Stimulated activated CD8-positive, alpha-beta memory T cell treated with anti-CD3 and anti-CD28 coated beads, Interleukin-15, amount 100 ng/mL, for 48 hours (primary cell): ENCODE data around the gene KEAP1.
"Not testable (repeated sequence)": the region's sequence is repeated elsewhere in the genome, so short reads cannot be mapped to it uniquely, and the experiment has no call there.

Experiments used
- DNase-seq, 2 donors: peaks; one replicate each; pipeline ENCODE4 v3.0.0-alpha.2; 2020; ENCODE audit warnings: low read depth in 2 of 2

Gene KEAP1

DNA sequence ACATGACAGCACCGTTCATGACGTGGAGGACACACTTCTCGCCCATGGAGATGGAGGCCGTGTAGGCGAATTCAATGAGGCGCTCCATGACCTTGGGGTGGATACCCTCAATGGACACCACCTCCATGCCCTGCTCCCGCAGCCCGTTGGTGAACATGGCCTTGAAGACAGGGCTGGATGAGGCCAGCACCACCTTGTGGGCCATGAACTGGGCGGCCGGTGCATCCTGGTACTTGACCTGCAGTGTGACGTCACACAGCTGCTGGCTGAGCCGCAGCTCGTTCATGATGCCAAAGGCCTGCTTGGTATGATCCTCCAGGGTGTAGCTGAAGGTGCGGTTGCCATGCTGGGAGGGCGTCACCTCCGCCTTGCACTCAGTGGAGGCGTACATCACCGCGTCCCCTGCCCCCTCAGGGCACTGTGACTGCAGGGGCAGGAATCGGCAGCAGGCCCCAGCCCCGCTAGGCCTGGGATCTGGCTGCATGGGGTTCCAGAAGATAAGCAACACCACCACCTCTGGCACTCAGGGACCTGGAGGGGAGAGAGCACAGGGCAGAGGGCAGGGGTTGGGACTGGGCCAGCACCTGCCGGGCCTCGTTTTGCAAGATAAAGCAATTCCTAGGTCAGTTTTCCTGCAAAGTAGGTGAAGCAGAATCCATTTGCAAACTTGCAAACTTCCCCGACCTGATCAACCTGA is 3.5 kb downstream of the KEAP1 start:
- DNase-seq, result no peak

- no peak for DNase-seq
Observed at GRCh38 chr19:10497371-10497770, 5.8 kb downstream of the KEAP1 start.

DNA sequence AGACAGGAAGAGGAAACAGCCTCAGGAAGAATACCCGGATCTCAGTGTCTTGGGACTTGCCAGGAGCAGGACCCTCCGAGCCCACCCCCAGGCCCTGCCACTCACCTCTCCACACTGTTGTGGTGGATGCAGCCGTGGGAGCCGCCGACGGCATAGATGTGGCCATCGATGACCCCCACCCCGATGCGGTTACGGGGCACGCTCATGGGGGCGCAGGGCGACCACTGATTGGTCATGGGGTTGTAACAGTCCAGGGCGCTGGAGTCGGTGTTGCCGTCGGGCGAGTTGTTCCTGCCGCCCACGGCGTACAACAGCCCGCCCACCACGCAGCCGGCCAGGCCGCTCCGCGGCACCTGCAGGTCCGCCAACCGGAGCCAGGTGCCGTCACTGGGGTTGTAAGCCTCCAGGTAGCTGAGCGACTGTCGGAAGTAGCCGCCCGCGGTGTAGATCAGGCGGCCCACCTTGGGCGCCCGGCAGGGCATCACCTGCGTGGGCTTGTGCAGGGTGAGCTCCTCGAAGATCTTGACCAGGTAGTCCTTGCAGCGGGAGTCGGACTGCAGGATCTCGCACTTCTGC is 11.6 kb downstream of the KEAP1 start:
- no peak for DNase-seq

DNA sequence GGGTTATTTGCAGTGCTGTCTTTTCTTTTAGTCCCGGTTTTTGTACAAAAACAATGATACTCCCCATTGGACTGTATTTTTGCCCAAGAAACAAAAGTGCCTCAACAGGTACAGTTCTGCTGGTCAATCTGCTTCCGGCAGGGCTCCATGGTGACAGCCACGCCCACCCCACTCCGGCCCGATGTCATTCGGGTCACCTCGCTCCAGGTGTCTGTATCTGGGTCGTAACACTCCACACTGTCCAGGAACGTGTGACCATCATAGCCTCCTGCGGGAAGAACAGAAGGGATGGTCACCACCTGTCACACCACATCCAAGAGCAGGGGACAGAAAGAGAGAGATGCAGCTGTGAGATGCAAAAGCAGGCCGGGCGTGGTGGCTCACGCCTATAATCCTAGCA is 16.6 kb downstream of the KEAP1 start:
- DNase-seq, result no peak

DNA sequence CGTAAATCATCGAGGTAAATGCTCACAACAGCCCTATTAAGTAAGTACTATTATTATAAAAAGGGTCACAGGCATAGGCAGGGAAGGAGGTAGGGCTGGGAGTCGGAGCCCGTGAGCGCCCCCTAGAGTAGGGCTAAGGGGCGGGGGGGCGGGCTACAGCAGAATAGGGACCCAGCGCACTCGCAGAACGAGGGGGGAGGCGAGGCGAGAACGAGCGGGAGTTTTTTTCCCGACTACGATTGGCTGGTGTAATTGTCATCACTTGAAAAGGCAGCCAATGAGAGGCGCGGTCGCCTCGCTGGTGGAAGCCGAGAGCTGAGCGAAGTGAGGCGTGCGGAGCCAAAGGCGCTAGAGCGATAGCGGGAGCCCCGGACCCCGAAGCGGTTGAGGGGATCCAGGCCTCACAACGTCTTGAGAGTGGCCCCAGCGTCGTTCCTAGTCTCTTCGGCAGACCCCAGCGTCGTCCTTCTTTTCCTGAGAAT is 24.2 kb downstream of the KEAP1 start:
- peak; percentile 84 to 85 for DNase-seq

DNA sequence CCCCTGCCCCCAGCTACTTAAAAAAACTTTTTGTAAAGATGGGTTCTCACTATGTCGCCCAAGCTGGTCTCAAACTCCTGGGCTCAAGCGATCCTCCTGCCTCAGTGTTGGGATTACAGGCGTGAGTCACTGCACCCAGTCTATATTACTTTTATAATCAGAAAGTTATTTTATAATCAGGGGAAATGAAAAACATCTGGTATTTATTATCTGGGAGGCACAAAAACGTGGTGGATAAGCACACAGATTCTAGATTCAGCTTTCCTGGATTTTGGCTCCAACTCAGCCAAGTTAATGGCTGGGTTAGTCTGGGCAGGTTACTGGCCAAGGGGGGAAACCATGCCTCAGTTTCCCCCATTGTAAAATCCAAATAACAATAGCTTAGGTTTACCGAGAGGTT is 24.7 kb downstream of the KEAP1 start:
- DNase-seq, result no peak

GRCh38 chr19:10474962-10475451 is 28.1 kb downstream of the KEAP1 start:
- no peak for DNase-seq

DNA sequence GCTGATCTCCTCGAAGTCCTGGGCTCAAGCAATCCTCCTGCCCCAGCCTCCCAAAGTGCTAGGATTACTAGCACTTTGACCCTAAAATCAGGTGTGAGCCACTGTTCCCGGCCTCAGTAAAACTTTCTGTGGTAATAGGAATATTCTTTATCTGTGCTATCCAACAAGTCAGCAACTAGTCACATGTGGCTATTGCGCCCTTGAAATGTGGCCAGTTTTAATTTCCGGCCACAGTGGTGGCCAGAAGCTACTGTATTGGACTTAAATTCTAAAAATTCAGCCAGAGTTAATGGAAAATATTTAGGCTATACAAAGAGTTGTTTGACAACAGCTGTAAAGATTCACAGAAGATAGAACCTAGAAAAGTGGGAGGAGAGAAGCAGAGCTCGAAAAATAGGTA is 30.0 kb downstream of the KEAP1 start:
- DNase-seq, result no peak

DNA sequence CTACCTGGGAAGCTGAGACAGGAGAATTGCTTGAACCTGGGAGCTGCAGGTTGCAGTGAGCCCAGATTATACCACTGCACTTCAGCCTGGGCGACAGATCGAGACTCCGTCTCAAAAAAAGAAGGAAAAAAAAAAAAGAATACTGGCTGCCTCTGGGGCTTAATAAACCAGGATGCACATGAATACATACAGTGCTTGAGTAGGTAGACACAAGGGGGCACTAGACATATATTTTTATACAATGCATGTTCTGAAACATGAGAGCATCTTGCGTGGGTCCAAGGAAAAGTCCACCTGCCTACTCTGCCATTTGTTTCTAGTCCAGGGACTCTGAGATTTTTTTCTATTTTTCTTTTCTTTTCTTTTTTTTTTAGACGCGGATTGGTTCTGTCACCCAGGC is 31.2 kb downstream of the KEAP1 start:
- no peak for DNase-seq

DNA sequence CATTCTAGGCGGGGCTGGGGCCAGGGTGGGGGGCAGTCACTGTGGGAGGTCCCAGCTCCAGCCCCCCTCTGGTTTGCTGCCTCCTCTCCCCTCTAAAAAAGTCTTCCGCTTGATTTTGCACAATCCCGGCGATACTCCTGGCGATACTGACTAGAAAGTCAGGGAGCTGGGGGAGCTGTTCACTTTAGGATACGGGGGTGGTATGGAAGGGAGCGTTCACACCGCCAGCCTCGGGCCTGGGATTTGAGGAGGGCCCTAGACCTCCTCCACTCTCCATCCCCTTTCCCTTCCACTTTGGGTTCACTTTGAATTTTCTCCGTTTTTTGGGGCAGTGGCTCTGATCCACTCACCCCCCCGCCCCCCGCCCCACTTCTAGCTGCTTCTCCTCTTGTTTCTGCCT is 35.0 kb downstream of the KEAP1 start:
- no peak for DNase-seq

- no peak for DNase-seq
Observed at GRCh38 chr19:10467104-10467706, 36.0 kb downstream of the KEAP1 start.

DNA sequence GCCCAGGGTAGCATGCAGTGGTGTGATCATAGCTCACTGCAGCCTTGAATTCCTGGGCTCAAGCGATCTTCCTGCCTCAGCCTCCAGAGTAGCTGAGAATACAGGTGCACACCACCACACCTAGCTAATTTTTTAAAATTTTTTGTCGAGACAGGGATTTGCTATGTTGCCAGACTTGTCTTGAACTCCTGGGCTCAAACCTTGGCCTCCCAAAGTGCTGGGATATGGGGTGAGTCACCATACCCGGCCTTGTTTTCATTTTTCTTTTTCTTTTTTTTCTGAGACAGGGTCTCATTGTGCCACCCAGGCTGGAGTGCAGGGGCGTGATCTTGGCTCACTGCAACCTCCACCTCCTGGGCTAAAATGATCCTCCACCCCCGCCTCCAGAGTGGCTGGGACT is 38.7 kb downstream of the KEAP1 start:
- DNase-seq, result no peak

- DNase-seq, result no peak
Observed at GRCh38 chr19:10462557-10462956, 40.6 kb downstream of the KEAP1 start.

DNA sequence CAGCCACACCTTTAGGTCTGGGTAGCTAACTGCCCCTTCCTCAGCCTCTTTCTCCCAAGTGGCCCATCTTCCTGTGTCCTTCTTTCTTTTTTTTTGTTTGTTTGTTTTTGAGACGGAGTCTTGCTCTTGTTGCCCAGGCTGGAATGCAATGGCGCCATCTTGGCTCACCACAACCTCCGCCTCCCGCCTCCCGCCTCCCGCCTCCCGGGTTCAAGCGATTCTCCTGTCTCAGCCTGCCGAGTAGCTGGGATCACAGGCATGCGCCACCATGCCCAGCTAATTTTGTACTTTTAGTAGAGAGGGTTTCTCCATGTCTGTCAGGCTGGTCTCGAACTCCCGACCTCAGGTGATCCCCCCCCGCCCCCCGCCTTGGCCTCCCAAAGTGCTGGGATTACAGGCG is 41.1 kb downstream of the KEAP1 start:
- DNase-seq, result not testable (repeated sequence)

DNA sequence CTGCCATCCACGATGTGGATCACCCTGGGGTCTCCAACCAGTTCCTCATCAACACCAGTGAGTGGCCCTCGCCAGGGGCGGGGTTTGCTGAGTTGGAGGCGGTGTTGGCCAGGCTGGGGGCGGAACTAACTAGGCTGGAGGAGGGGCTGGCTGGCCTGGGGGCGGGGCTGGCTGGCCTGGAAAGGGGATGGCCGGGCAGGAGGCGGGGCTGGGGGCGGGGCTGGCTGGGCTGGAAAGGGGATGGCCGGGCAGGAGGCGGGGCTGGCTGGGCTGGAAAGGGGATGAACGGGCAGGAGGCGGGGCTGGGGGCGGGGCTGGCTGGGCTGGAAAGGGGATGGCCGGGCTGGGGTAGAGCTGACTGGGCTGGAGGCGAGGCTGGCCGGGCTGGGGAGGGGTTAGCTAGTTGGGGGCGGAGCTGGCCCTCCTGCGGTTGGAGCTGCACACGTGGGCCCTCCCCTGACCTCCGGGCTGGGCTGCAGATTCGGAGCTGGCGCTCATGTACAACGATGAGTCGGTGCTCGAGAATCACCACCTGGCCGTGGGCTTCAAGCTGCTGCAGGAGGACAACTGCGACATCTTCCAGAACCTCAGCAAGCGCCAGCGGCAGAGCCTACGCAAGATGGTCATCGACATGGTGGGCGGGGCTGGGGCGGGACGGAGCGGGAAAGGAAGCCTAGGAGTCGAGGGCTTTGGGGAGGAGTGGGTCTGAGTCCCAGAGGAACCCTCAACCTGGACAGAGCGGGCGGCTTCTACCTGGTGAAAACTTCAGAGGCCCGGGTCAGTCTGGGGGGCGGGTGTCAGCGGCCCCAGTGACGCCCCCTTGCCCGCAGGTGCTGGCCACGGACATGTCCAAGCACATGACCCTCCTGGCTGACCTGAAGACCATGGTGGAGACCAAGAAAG is 41.9 kb downstream of the KEAP1 start:
- peak; percentile 82 to 86 for DNase-seq

GRCh38 chr19:10460714-10461046 is 42.5 kb downstream of the KEAP1 start:
- no peak for DNase-seq

DNA sequence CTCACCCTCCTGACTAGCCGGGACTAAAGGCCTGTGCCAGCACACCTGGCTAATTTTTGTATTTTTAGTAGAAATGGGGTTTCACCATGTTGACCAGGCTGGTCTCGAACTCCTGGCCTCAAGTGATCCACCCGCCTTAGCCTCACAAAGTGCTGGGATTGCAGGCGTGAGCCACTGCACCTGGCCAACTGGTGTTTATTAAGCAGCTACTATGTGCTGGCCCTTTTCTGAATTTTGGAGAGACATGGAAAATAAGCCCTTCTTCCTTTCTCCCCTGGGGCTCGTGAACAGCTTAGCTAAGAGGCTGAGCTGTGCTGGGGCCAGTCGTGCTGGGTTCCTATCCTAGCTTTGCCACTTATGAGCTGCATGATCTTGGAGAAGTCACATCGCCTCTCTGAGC is 44.4 kb downstream of the KEAP1 start:
- not testable (repeated sequence) for DNase-seq

- DNase-seq, result no peak
Observed at GRCh38 chr19:10454267-10454666, 48.9 kb downstream of the KEAP1 start.

DNA sequence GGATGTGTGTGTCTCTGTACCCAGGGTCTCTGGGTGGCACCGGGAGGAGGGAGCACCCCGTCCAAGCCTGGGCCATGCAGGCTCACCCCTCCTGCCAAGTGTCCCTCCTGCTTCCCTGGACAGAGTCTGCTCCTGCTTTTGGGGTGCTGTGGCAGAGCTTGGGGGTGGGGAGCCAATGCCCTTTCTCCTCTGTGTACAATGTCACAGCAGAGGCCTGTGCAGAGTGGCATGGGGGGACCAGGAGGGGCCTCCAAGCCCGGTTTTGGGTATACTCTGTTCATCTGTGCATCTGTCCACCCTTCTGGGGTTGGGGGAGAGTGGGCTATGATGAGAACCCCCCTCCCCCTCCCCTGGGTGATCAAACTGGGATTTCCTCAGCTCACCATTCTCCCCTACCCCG is 49.3 kb downstream of the KEAP1 start:
- DNase-seq, result no peak

DNA sequence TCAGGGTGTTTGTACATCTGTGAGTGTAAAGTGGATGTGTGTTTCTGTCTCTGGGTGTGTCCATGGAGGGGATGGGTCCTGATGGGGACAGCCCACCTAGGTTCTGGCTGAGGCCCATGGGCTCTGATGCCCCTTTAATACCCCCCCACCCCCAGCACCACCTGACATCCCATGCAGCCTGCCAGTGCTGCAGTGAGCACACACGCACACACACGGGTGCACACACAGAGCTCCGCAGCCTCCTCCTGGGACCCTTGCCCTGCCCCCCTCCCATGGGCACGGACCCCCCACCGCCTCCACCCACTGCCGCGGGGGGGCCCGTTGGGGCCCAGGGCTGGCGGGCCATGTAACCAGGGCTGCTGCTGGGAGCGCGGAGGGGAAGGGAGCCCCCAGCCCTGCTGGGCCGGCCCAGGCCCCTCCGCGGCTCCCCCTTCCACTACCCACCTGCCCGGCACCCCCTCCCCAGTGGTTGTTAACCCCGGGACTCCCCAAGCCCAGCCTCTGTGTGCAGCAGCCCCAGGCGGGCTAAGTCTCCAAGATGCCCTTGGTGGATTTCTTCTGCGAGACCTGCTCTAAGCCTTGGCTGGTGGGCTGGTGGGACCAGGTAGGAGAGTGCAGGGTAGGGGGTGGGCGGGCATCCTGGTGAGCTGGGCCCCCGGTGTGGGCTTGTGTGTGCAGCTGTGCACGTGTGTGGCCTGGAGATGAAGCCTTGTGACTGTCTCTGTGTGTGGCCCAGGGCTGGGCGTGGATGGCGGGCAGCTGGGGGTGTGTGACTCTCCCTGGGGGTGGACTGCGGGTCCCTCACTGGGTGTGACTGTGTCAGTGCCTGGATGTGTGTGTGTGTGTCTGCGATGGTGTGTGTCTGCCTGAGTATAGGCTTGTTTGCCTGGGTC is 50.2 kb downstream of the KEAP1 start:
- no peak for DNase-seq
